Peyer's patch (tissue), 4 donors: Measurements from ENCODE around the gene UNCX.

Experiments used
- CTCF ChIP-seq, 6 experiments: fragments of 450-650 bp in 4 of 6; fragments of 200-600 bp in 2 of 6; sonication (generic) in 1 of 6; IDR thresholded peaks; one replicate each; pipeline ENCODE4 v1.5.1; 2017 to 2019; ENCODE audit warnings: antibody characterized with exemption in 6 of 6, mild to moderate bottlenecking in 3 of 6, moderate library complexity in 1 of 6
- POLR2A ChIP-seq, 2 donors: fragments of 450-650 bp; IDR thresholded peaks; one replicate each; pipeline ENCODE4 v1.5.1; 2017; ENCODE audit warnings: antibody characterized with exemption in 2 of 2, mild to moderate bottlenecking in 2 of 2, moderate library complexity in 2 of 2

GRCh38 chr7:1220000-1220726, 12.5 kb upstream of the UNCX start:
- TF ChIP-seq CTCF (IDR thresholded peaks at IDR 0.05) (no peak), POLR2A (IDR thresholded peaks at IDR 0.05) (no peak)
